ENCODE results near the gene PRKCZ. TPM values are rescaled to one million over a fixed set of nuclear protein-coding genes. Genes with fewer than 3 reads are reported as not detected.

The PRKCZ gene
- total and polyA plus RNA-seq, 9 of the 15 experiments (the other 6 are each of a cell fraction or from before 2014, with no cell fraction given) = 0.07 to 3.1 (median 1.3) TPM

GRCh38 chr1:2199042-2199810 lies 149.0 kb downstream of the PRKCZ start (continued):
- peak; percentile 24 for TF ChIP-seq ZNF146 (CRISPR knock-in tag; IDR thresholded peaks at IDR 0.05; ENCODE audit: unreplicated experiment)
- TF ChIP-seq POLR3A (IDR thresholded peaks at IDR 0.05; ENCODE audit: borderline replicate concordance, extremely low read depth, insufficient read depth, insufficient read length) = no peak
- no peak for TF ChIP-seq PATZ1 (CRISPR knock-in tag; IDR thresholded peaks at IDR 0.05; ENCODE audit: borderline replicate concordance)
- TF ChIP-seq NUFIP1 (IDR thresholded peaks at IDR 0.05; ENCODE audit: partially characterized antibody) = no peak
- no peak for TF ChIP-seq NCOA2 (IDR thresholded peaks at IDR 0.05; ENCODE audit: partially characterized antibody in 2 of 2)
- no peak for TF ChIP-seq DDX20 (tag; IDR thresholded peaks at IDR 0.05; ENCODE audit: low read depth)
- TF ChIP-seq SFPQ (IDR thresholded peaks at IDR 0.05; ENCODE audit: low read depth, low read length) = no peak
- no peak for TF ChIP-seq ZBED1 (IDR thresholded peaks at IDR 0.05)
- TF ChIP-seq ZBTB33 (CRISPR knock-in tag; IDR thresholded peaks at IDR 0.05) = peak; percentile 25; the same call in 1 of the 2 replicates
- TF ChIP-seq BHLHE40 (IDR thresholded peaks at IDR 0.05; ENCODE audit: low read length) = peak; percentile 37; the same call in 1 of the 2 replicates
- no peak for TF ChIP-seq FOXJ2 (tag; IDR thresholded peaks at IDR 0.05)
- TF ChIP-seq TAF7 (tag; IDR thresholded peaks at IDR 0.05) = peak; percentile 79
- TF ChIP-seq POU5F1 (IDR thresholded peaks at IDR 0.05; ENCODE audit: borderline replicate concordance, low read depth, low read length, partially characterized antibody) = no peak
- TF ChIP-seq ERF (CRISPR knock-in tag; IDR thresholded peaks at IDR 0.05) = peak; percentile 82; the same call in 1 of the 2 replicates
- no peak for TF ChIP-seq TRIM28 (IDR thresholded peaks at IDR 0.05)
- no peak for TF ChIP-seq PTBP1 (IDR thresholded peaks at IDR 0.05; ENCODE audit: low read depth, low read length)
- TF ChIP-seq CSDE1 (IDR thresholded peaks at IDR 0.05) = no peak
- TF ChIP-seq ZNF699 (CRISPR knock-in tag; IDR thresholded peaks at IDR 0.05; ENCODE audit: insufficient replicate concordance) = no peak
- TF ChIP-seq ZNF408 (CRISPR knock-in tag; IDR thresholded peaks at IDR 0.05; ENCODE audit: low read depth) = no peak
- no peak for TF ChIP-seq SREBF1 (IDR thresholded peaks at IDR 0.05; ENCODE audit: borderline replicate concordance, low read depth, low read length)
- TF ChIP-seq, protein P1, sequence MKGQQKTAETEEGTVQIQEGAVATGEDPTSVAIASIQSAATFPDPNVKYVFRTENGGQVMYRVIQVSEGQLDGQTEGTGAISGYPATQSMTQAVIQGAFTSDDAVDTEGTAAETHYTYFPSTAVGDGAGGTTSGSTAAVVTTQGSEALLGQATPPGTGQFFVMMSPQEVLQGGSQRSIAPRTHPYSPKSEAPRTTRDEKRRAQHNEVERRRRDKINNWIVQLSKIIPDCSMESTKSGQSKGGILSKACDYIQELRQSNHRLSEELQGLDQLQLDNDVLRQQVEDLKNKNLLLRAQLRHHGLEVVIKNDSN (CRISPR knock-in tag; IDR thresholded peaks at IDR 0.05) = peak; percentile 79
- no peak for TF ChIP-seq ZNF274 (IDR thresholded peaks at IDR 0.05; ENCODE audit: borderline replicate concordance, low read depth, low read length)
